ENCODE measurements around the gene SLC17A7. TPM values are rescaled to one million over a fixed set of nuclear protein-coding genes. Genes with fewer than 3 reads are reported as not detected.

SLC17A7 gene
- total and polyA plus RNA-seq, 2 of the 13 experiments (the other 11 are each of a cell fraction or from before 2014, with no cell fraction given): 0.32 TPM; not detected in 1

DNA sequence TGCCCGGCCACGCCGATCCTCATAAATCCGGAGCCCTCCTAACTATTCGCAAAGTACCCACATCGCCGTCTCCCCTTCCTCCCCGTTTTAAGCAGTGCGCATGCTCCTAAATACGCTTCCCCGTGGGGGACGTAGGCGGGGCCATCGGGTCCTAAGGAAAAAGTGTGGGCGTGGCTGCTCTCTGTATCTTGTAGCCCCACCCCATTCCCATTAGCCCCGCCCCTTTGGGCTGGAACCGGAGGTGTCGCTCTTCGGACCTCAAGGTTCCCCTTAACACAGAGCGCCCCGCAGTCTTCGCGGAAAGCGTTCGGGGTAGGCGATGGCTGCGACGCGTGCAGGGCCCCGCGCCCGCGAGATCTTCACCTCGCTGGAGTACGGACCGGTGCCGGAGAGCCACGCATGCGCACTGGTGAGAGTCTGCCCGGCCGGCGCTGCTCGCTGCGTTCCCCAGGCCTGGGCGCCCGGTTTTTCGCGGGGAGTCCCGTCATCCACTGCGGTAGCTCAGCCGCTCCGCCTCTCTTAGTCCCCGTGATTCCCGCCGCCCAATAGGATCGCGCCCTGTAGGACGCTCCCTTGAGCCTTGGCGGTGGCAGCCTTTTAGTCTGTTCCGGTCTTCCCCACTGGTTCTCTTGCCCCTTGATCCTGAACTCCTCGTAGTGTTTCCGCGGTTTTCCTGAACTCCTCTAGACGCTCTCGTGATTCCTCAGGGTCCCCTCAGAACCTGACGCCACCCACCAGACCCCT, 11.9 kb upstream of the SLC17A7 start, which contains the start of gene ALDH16A1 (continued):
- TF ChIP-seq, protein P1, sequence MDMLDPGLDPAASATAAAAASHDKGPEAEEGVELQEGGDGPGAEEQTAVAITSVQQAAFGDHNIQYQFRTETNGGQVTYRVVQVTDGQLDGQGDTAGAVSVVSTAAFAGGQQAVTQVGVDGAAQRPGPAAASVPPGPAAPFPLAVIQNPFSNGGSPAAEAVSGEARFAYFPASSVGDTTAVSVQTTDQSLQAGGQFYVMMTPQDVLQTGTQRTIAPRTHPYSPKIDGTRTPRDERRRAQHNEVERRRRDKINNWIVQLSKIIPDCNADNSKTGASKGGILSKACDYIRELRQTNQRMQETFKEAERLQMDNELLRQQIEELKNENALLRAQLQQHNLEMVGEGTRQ (IDR thresholded peaks at IDR 0.05; ENCODE audit: low read depth, low read length): peak; percentile 80
- TF ChIP-seq, protein P1 (CRISPR knock-in tag; IDR thresholded peaks at IDR 0.05; ENCODE audit: borderline replicate concordance): peak; percentile 92; the same call in 1 of the 2 replicates
- no peak for TF ChIP-seq SYNCRIP (IDR thresholded peaks at IDR 0.05; ENCODE audit: insufficient read depth, low read depth, low read length)
- TF ChIP-seq STAG1 (CRISPR knock-in tag; IDR thresholded peaks at IDR 0.05): no peak
- TF ChIP-seq, protein P2, sequence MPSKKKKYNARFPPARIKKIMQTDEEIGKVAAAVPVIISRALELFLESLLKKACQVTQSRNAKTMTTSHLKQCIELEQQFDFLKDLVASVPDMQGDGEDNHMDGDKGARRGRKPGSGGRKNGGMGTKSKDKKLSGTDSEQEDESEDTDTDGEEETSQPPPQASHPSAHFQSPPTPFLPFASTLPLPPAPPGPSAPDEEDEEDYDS (CRISPR knock-in tag; IDR thresholded peaks at IDR 0.05): peak; percentile 92
- peak; percentile 83; the same call in 1 of the 2 replicates for TF ChIP-seq YEATS4 (CRISPR knock-in tag; IDR thresholded peaks at IDR 0.05; ENCODE audit: borderline replicate concordance)
- TF ChIP-seq, protein P3, sequence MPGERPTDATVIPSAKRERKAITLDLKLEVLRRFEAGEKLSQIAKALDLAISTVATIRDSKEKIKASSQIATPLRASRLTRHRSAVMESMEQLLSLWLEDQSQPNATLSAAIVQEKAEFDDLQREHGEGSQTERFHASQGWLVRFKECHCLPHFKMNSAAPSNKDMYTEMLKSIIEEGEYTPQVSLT (CRISPR knock-in tag; IDR thresholded peaks at IDR 0.05; ENCODE audit: borderline replicate concordance, low read depth): no peak
- no peak for TF ChIP-seq LCORL (IDR thresholded peaks at IDR 0.05)
- TF ChIP-seq LCORL (CRISPR knock-in tag; IDR thresholded peaks at IDR 0.05): peak; percentile 27; the same call in 1 of the 2 replicates
- no peak for TF ChIP-seq TP53 (CRISPR knock-in tag; conservative IDR thresholded peaks at IDR 0.05)
- TF ChIP-seq ZNF790 (CRISPR knock-in tag; IDR thresholded peaks at IDR 0.05; ENCODE audit: borderline replicate concordance): no peak; the same call in 1 of the 2 replicates
- peak; percentile 33; the same call in 1 of the 2 replicates for TF ChIP-seq FOXC1 (CRISPR knock-in tag; IDR thresholded peaks at IDR 0.05; ENCODE audit: borderline replicate concordance)
- TF ChIP-seq, protein P4, sequence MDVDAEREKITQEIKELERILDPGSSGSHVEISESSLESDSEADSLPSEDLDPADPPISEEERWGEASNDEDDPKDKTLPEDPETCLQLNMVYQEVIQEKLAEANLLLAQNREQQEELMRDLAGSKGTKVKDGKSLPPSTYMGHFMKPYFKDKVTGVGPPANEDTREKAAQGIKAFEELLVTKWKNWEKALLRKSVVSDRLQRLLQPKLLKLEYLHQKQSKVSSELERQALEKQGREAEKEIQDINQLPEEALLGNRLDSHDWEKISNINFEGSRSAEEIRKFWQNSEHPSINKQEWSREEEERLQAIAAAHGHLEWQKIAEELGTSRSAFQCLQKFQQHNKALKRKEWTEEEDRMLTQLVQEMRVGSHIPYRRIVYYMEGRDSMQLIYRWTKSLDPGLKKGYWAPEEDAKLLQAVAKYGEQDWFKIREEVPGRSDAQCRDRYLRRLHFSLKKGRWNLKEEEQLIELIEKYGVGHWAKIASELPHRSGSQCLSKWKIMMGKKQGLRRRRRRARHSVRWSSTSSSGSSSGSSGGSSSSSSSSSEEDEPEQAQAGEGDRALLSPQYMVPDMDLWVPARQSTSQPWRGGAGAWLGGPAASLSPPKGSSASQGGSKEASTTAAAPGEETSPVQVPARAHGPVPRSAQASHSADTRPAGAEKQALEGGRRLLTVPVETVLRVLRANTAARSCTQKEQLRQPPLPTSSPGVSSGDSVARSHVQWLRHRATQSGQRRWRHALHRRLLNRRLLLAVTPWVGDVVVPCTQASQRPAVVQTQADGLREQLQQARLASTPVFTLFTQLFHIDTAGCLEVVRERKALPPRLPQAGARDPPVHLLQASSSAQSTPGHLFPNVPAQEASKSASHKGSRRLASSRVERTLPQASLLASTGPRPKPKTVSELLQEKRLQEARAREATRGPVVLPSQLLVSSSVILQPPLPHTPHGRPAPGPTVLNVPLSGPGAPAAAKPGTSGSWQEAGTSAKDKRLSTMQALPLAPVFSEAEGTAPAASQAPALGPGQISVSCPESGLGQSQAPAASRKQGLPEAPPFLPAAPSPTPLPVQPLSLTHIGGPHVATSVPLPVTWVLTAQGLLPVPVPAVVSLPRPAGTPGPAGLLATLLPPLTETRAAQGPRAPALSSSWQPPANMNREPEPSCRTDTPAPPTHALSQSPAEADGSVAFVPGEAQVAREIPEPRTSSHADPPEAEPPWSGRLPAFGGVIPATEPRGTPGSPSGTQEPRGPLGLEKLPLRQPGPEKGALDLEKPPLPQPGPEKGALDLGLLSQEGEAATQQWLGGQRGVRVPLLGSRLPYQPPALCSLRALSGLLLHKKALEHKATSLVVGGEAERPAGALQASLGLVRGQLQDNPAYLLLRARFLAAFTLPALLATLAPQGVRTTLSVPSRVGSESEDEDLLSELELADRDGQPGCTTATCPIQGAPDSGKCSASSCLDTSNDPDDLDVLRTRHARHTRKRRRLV (CRISPR knock-in tag; IDR thresholded peaks at IDR 0.05): no peak; the same call in 1 of the 2 replicates
- TF ChIP-seq ZNF207 (IDR thresholded peaks at IDR 0.05; ENCODE audit: borderline replicate concordance): no peak
- TF ChIP-seq, protein P5, sequence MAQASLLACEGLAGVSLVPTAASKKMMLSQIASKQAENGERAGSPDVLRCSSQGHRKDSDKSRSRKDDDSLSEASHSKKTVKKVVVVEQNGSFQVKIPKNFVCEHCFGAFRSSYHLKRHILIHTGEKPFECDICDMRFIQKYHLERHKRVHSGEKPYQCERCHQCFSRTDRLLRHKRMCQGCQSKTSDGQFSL (CRISPR knock-in tag; IDR thresholded peaks at IDR 0.05): no peak
- TF ChIP-seq THAP7 (CRISPR knock-in tag; IDR thresholded peaks at IDR 0.05): peak; percentile 99
- peak; percentile 95; the same call in 1 of the 2 replicates for TF ChIP-seq TFDP1 (CRISPR knock-in tag; IDR thresholded peaks at IDR 0.05; ENCODE audit: borderline replicate concordance)
- no peak for TF ChIP-seq ISX (CRISPR knock-in tag; conservative IDR thresholded peaks at IDR 0.05)
- TF ChIP-seq ZNF446 (CRISPR knock-in tag; IDR thresholded peaks at IDR 0.05): no peak
